Activated naive CD8-positive, alpha-beta T cell (primary cell): ENCODE measurements around the gene TRPC5OS.

Experiments
- H3K27ac Mint-ChIP-seq: one replicate; pipeline ENCODE4 v1.8.0; 2021; ENCODE audit warnings: mixed read lengths
- H3K27me3 Mint-ChIP-seq: one replicate; pipeline ENCODE4 v1.8.0; 2021; ENCODE audit warnings: mixed read lengths
- H3K36me3 Mint-ChIP-seq: one replicate; pipeline ENCODE4 v1.8.0; 2021; ENCODE audit warnings: mixed read lengths
- H3K4me1 Mint-ChIP-seq: one replicate; pipeline ENCODE4 v1.8.0; 2021; ENCODE audit warnings: low read depth, mixed read lengths
- H3K4me3 Mint-ChIP-seq: one replicate; pipeline ENCODE4 v1.8.0; 2021; ENCODE audit warnings: mild to moderate bottlenecking, mixed read lengths
- H3K9me3 Mint-ChIP-seq: one replicate; pipeline ENCODE4 v1.8.0; 2021; ENCODE audit warnings: low read depth, mixed read lengths

TRPC5OS gene

DNA sequence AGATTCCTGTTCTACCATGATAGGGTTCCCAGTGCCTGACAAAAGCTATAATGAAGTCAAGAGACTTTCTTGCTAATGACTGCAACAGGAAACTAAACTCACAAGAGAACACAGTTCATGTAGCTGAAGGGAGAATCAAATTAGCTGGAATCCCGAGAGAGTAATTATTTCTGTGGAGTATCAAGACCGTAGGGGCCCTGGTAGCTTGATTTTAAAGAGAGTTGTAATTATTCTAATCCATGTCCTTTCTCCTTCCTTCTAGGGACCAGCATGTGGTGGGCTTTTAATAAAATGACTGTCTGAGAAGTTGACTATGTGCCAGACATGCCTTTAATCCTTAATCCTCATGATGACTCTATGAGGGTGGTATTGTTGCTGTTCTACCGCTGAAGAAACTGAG is 1.7 kb upstream of the TRPC5OS start:
- Mint-ChIP-seq H3K27me3 (peaks cover 3% of the 10 kb centered on the region), H3K4me1 (no peaks in the 10 kb centered on the region), H3K9me3 (no peaks in the 10 kb centered on the region), H3K36me3 (no peaks in the 10 kb centered on the region), H3K4me3 (no peak overlapping the region), H3K27ac (no peak overlapping the region)

DNA sequence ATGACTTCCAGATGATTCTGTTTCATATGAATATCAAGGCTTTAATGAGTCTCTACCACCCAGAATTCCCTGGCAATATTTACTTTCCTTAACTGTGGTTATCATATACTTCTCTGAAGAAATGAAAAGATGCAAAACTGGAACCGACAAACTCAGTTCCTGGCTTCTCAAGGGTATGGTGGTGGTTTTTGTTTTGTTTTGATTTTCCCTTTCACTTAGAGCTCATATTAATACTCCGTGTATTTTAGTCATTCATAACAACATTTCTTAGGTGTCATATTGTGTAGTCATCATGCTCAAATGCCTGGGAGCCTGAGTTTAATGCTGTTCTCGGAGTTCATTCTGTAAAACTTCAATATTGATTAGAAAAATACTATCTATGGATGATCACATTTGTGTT is 665 bp downstream of the TRPC5OS start:
- Mint-ChIP-seq H3K9me3 (no peaks in the 10 kb centered on the region), H3K4me1 (no peaks in the 10 kb centered on the region), H3K27me3 (peaks cover 1% of the 10 kb centered on the region), H3K4me3 (no peak overlapping the region), H3K36me3 (no peaks in the 10 kb centered on the region), H3K27ac (no peak overlapping the region)

DNA sequence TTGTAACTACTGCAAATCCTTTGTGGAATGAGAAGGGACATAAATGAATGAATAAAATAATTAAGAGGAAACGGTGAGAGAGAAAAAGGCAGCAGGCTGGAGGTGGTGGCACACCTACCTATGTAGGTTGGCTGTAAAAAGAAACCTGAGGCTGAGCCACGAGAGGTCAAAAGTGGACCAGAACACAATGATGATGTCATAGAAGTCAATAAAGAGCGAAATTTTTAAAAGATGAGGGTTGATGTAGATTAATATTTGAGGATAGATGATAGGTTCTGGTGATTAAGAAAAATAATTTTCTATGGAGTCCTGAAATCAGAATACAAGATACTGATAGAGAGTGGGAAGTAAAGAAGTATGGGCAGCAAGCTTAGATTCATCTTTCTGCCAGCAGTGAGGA is 1.7 kb downstream of the TRPC5OS start:
- Mint-ChIP-seq H3K27ac (no peak overlapping the region), H3K36me3 (no peaks in the 10 kb centered on the region), H3K4me1 (no peaks in the 10 kb centered on the region), H3K27me3 (no peaks in the 10 kb centered on the region), H3K9me3 (no peaks in the 10 kb centered on the region), H3K4me3 (no peak overlapping the region)

DNA sequence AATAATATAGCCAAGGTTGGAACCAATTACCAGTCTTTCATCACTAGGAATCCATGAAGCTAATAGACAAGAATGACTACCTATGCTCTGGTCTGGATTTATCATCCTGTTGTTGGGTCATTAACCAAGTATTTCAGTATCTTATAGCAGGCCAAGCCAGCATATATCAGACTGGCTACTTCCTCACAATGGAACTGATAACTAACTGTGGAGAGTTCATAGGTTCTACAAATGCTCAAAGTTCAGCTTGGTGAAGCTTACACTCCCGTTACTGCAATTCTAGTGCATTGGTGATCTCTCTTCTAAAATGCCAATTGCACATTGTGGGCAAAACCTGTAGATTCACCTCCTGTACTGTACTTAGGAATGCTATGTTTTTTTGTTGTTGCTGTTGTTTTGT is 4.8 kb downstream of the TRPC5OS start:
- Mint-ChIP-seq H3K4me1 (no peaks in the 10 kb centered on the region), H3K27me3 (no peaks in the 10 kb centered on the region), H3K4me3 (no peak overlapping the region), H3K27ac (no peak overlapping the region), H3K9me3 (no peaks in the 10 kb centered on the region), H3K36me3 (no peaks in the 10 kb centered on the region)

DNA sequence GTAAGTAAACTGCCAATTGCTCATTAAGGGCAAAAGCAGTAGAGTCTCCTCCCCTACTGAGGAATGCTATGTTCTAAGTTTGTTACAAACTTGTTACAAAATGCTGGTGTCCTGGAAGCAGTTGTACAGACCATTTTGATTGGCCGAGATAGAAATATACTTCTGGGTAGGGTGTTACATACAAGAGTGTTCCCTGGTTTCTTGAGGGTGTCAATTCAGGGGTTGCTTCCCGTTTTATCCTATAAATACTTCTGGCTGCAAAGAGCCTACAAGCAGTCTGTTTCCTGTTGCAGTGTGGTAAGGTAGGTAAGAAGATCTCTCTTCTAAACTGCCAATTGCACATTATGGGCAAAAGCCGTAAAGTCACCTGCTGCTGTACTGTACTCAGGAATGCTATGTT is 5.7 kb downstream of the TRPC5OS start:
- H3K4me1 Mint-ChIP-seq = no peaks in the 10 kb centered on the region
- no peaks in the 10 kb centered on the region for H3K36me3 Mint-ChIP-seq
- H3K27ac Mint-ChIP-seq = no peak overlapping the region
- H3K4me3 Mint-ChIP-seq = no peak overlapping the region
- H3K27me3 Mint-ChIP-seq = no peaks in the 10 kb centered on the region
- H3K9me3 Mint-ChIP-seq = no peaks in the 10 kb centered on the region

DNA sequence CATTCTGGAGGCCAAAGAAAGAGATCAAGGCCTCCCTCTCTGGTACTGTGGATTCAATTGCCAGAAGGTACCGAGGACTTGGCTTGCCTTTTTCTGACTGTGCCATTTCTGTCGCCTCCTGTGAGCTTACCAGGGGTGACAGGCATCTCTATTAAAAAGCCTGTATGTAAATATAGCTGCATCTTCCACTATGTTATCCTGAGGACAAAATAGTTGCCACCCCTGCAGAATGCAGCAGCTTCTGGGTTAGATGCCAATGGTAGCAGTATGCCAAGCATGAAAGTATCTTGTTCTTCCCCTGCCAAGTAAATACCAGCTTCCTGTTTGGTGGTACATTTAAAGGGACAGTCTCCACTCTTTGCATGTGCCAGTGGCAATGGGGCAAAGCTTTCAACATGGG is 10.7 kb downstream of the TRPC5OS start:
- Mint-ChIP-seq H3K27ac (no peak overlapping the region), H3K27me3 (no peaks in the 10 kb centered on the region), H3K4me3 (no peak overlapping the region), H3K4me1 (no peaks in the 10 kb centered on the region), H3K9me3 (no peaks in the 10 kb centered on the region), H3K36me3 (no peaks in the 10 kb centered on the region)

DNA sequence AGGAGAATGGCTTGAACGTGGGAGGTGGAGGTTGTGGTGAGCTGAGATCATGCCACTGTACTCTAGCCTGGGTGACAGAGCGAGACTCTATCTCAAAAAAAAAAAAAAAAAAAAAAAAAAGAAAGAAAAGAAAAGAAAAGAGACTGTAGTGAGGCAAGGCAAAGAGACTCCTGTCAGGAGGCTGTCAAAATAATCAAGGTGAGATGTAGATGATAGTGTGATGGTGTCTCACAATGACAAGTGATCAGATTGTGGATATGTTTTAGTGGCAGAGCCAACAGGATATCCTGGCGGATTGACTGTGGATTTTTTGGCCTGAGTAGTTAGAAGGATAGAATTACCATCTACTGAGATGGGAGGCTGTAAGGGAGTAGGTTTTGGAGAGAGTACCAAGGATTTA is 12.6 kb downstream of the TRPC5OS start:
- no peak overlapping the region for H3K4me3 Mint-ChIP-seq
- no peaks in the 10 kb centered on the region for H3K9me3 Mint-ChIP-seq
- no peaks in the 10 kb centered on the region for H3K36me3 Mint-ChIP-seq
- H3K27ac Mint-ChIP-seq = no peak overlapping the region
- H3K4me1 Mint-ChIP-seq = no peaks in the 10 kb centered on the region
- no peaks in the 10 kb centered on the region for H3K27me3 Mint-ChIP-seq

DNA sequence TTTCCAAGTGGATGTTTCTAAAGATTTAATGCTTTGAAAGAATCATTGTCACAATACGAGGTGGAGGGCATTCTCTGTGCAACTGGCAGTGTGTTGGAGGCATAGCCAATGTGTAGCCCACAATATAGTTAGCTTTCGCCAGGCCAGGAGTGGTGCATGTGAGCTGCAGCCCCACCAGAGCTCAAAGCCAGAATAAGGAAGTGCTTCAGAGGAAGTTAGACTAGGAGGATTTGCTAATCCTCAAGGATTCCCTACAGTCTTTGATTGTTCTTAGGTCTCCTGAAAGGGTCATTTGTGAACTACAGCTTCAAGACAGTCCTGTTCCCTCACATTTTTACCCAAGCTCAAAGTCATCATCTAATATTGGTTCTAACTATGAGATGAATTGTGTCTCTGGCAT is 16.4 kb downstream of the TRPC5OS start:
- Mint-ChIP-seq H3K36me3 (no peaks in the 10 kb centered on the region), H3K4me1 (no peaks in the 10 kb centered on the region), H3K4me3 (no peak overlapping the region), H3K9me3 (no peaks in the 10 kb centered on the region), H3K27ac (no peak overlapping the region), H3K27me3 (no peaks in the 10 kb centered on the region)

DNA sequence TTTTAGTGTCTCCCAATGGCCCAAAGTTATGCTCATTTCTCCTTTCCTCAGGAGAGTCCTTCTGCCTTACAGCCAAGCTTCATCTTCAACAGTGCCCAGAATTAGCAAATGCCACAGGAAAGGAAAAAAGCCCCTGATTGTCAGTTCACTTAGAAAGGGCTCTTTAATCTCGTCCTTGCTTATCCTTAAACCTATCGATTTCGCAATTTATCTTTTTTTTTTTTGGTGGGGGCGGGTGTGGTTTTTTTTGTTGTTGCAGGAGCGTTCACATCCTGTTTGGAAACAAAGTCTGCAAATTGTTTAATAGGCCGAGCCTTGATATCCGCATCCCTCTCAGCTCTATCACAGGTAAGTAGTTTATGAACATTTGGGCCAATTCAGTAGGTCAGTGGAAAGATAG is 20.2 kb downstream of the TRPC5OS start:
- Mint-ChIP-seq H3K27me3 (peaks cover 2% of the 10 kb centered on the region), H3K4me1 (no peaks in the 10 kb centered on the region), H3K9me3 (no peaks in the 10 kb centered on the region), H3K4me3 (no peak overlapping the region), H3K36me3 (no peaks in the 10 kb centered on the region), H3K27ac (no peak overlapping the region)

DNA sequence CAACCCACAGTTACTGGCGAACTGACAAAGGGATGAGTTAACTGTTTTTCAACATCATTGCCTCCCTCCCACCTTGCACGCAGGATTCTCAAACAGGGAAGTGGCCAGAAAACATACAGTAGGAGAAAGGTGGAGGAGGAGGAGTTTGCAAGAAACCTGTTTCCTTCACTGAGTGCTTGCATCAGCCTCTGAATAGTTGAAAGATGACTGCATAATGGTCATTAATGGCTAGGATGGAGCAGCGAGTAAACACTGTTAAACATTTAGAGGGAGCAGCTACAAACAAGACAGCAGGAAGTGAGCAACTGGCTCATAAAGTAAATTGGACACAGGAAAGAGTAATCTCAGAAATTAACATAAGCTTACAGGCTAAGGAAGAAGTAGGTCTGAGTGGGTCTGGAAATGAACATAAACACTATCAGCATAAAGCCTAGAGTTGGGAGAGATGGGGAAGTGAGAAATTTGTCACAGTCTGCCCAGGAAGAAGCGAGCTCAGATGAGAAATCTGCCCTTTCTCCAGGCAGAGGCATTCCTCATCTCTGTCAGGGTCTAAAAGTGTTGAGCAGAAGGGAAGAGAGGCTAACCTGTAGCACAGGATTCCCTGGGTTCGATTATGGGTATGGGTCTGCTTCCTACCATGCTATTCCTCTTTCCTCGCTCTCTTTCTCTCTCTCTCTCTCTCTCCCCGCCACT is 38.6 kb downstream of the TRPC5OS start:
- Mint-ChIP-seq H3K4me1 (no peaks in the 10 kb centered on the region), H3K27ac (no peak overlapping the region), H3K36me3 (no peaks in the 10 kb centered on the region), H3K27me3 (no peaks in the 10 kb centered on the region), H3K4me3 (no peak overlapping the region), H3K9me3 (no peaks in the 10 kb centered on the region)

DNA sequence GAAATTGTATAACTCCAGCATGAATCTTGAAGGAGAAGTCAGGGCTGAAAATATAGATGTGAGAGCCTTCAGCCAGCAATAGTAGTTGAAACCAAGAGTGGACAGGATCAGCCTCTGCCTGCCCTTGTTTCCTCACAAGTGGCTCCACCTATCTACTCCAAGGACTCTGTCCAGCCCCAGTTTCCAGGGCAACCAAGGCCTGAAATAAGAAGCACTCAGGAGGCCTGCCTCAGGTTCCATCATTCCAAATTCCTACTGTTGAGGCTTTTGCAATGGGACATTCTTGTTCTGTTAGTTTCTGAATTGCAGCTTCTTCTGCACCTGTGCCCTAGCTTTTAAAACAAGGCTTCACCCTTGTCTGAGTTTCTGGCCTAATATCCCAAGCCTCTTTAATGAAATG is 41.6 kb downstream of the TRPC5OS start:
- no peaks in the 10 kb centered on the region for H3K9me3 Mint-ChIP-seq
- H3K27me3 Mint-ChIP-seq = no peaks in the 10 kb centered on the region
- H3K27ac Mint-ChIP-seq = no peak overlapping the region
- no peaks in the 10 kb centered on the region for H3K36me3 Mint-ChIP-seq
- H3K4me1 Mint-ChIP-seq = no peaks in the 10 kb centered on the region
- H3K4me3 Mint-ChIP-seq = no peak overlapping the region

DNA sequence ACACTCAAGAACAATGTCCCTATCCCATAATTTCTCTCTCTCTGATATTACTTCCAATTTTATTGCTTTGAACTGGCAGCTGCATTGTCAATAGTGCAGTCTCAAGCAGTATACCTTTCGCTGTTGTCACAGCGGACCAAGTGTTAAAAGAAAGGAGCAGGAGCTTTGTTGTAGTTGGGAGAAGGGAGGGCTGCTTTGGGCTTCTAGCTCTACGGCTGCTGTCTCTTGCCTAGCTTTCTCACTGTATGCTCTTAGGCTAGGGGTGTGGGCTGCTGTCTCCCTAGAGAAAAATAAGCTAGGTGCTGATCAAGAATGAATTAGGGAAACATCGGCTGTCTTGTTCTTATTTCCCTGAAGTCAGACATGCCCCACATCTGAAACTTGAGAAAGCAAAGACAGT is 52.5 kb downstream of the TRPC5OS start:
- Mint-ChIP-seq H3K4me3 (no peak overlapping the region), H3K9me3 (no peaks in the 10 kb centered on the region), H3K27me3 (no peaks in the 10 kb centered on the region), H3K27ac (no peak overlapping the region), H3K36me3 (no peaks in the 10 kb centered on the region), H3K4me1 (no peaks in the 10 kb centered on the region)
